Pancreas (tissue), 10 donors: ENCODE data around the gene DNAJC11. TPM values are rescaled to one million over a fixed set of nuclear protein-coding genes. Genes with fewer than 3 reads are reported as not detected.
A peak's percentile ranks its signal among the peaks of the same experiment; 100 is the strongest.

Source experiments
- ATAC-seq, 4 donors: fragments of 200-7000 bp; cut with Tn5 transposase; one replicate each; pipeline versions ENCODE4 v1.8.0 to v1.9.1; 2020; ENCODE audit warnings: mild to moderate bottlenecking in 4 of 4, moderate library complexity in 4 of 4
- DNase-seq, 6 donors: peaks; one replicate each; pipeline ENCODE4 v3.0.0-alpha.2; 2020
- FAIRE-seq: peaks from 2 replicates; lab custom pipeline; 2012; peaks lifted over from hg19 to GRCh38; lab: Jason Lieb, UNC
- H3K27ac ChIP-seq, 4 donors: fragments of 200-600 bp; sonication (generic); 1 replicate in 3 of 4; 2 replicates in 1 of 4; pipeline versions ENCODE4 v1.5.0 to v1.8.0; 2020
- H3K27me3 ChIP-seq, 4 donors: fragments of 200-600 bp; one replicate each; pipeline ENCODE4 v1.8.0; 2021
- H3K36me3 ChIP-seq, 3 donors: fragments of 200-600 bp; sonication (generic) in 1 of 3; one replicate each; pipeline versions ENCODE4 v1.5.0 to v1.8.0; 2020 to 2021
- H3K4me1 ChIP-seq, 3 donors: fragments of 200-600 bp; one replicate each; pipeline ENCODE4 v1.8.0; 2021
- H3K4me3 ChIP-seq, 4 donors: fragments of 200-600 bp; sonication (generic) in 2 of 4; one replicate each; pipeline versions ENCODE4 v1.5.0 to v1.8.0; 2020 to 2021
- H3K9me3 ChIP-seq, 4 donors: fragments of 200-600 bp; one replicate each; pipeline ENCODE4 v1.8.0; 2021
- WGBS, 2 donors: extraction: QIAGEN DNeasy Blood & Tissue Kit; methylation state at CpG; one replicate each; pipeline ENCODE4 v1.1.7; 2013; 5-methylcytosine and 5-hydroxymethylcytosine counted together
- intact Hi-C, 3 donors: fragments of 100-400 bp; cut with DNase I; formaldehyde crosslinking; loops; one replicate each; pipeline versions ENCODE4 v1.11.1 to v1.14.2; 2022
- polyA plus RNA-seq, 2 donors: library from polyadenylated mRNA; stranded (reverse); fragments of 200-250 nt; gene quantifications; one replicate each; pipeline ENCODE4 v1.2.3, GENCODE V29; 2013
- total RNA-seq, 6 donors: library from RNA; stranded (reverse); fragmentation: NEBNext Ultra II Directional in 4 of 6; extraction: Animal tissue kit (Norgen Biotek cat#: 25700) in 4 of 6; gene quantifications; one replicate each; pipeline versions ENCODE4 v1.2.1 to v1.2.4, GENCODE V29; 2021 to 2023
- TF ChIP-seq, protein P1 (sequence below), 4 donors: fragments of 200-600 bp; sonication (generic) in 3 of 4; IDR thresholded peaks; one replicate each; pipeline versions ENCODE4 v1.5.0 to v1.8.0; 2021; ENCODE audit warnings: antibody characterized with exemption in 4 of 4
- donor health status: healthy with polysubstance abuse.
- donor health status: DM: no; HTN: no; CAD: no; lungs with moderate emphysema.
- donor health status: DM: no; HTN: no; CAD: no.
- donor health status: control.
- donor health status: control.
- donor health status: Bipolar disorder and iron deficiency.
- donor health status: DM: yes; HTN: yes; CAD: no.
- donor health status: DM: no; HTN: no; CAD: no.
- donor health status: DM: no; HTN: no; CAD: no.
- donor health status: DM: yes; HTN: yes; CAD: no.

DNAJC11 gene
- total and polyA plus RNA-seq, 8 donors = 14.9 to 30.6 (median 20.2) TPM

DNA sequence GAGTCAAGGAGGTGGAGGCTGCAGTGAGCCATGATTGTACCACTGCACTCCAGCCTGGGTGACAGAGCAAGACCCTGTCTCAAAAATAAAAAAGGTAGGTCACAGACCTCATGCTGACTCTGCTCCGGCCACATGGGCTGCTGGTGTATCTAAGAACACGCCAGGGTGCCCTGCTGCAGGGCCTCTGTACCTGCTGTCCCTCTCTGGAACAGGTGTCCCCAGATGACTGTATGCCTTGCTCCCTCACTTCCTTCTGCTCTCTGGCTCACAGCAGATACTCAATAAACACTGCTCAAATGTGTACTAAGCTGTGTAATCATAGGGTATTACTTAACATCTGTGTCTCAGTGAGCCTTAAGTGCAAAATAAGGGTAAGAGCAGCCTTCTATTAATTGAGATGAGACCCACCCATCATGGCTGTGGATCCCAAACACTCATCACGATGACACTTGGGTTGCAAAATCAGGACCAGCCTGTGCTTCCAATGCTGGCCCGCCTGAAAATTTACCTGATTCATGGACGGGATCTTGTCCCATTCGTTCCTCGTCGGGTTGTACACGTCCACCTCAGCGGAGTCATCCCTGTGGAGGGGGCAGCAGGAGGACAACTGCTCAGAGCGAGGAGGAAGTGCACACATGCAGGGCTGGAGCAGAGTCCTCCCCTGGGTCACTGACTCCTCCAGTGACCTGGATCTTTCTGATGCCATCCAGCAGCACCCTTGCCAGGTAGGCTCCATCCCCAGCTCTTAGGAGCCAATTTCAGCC, 106.5 kb downstream of the DNAJC11 start:
- TF ChIP-seq, protein P1, sequence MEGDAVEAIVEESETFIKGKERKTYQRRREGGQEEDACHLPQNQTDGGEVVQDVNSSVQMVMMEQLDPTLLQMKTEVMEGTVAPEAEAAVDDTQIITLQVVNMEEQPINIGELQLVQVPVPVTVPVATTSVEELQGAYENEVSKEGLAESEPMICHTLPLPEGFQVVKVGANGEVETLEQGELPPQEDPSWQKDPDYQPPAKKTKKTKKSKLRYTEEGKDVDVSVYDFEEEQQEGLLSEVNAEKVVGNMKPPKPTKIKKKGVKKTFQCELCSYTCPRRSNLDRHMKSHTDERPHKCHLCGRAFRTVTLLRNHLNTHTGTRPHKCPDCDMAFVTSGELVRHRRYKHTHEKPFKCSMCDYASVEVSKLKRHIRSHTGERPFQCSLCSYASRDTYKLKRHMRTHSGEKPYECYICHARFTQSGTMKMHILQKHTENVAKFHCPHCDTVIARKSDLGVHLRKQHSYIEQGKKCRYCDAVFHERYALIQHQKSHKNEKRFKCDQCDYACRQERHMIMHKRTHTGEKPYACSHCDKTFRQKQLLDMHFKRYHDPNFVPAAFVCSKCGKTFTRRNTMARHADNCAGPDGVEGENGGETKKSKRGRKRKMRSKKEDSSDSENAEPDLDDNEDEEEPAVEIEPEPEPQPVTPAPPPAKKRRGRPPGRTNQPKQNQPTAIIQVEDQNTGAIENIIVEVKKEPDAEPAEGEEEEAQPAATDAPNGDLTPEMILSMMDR (IDR thresholded peaks at IDR 0.05) = no peak
- peaks cover 6 to 69% (median 48%) of the 10 kb centered on the region in 3 donors for H3K36me3 ChIP-seq
- intact Hi-C loops = loop anchor here in 1 of 3 donors (10.0 kb wide), 1 partner anchor 60 kb away; no protein-coding TSS in a partner anchor
- FAIRE-seq (no peak), ATAC-seq (peak in 2 of 4 donors; percentile 28 to 46), DNase-seq (no peak)
- H3K4me1 ChIP-seq = peaks cover 0 to 27% (median 8%) of the 10 kb centered on the region in 3 donors
- 87% methylated on average over 11 of the region's 11 CpGs for WGBS, 2 donors
- no peak overlapping the region for H3K27ac ChIP-seq
- no peak overlapping the region for H3K4me3 ChIP-seq
- H3K27me3 ChIP-seq = no peaks in the 10 kb centered on the region
- no peaks in the 10 kb centered on the region for H3K9me3 ChIP-seq

DNA sequence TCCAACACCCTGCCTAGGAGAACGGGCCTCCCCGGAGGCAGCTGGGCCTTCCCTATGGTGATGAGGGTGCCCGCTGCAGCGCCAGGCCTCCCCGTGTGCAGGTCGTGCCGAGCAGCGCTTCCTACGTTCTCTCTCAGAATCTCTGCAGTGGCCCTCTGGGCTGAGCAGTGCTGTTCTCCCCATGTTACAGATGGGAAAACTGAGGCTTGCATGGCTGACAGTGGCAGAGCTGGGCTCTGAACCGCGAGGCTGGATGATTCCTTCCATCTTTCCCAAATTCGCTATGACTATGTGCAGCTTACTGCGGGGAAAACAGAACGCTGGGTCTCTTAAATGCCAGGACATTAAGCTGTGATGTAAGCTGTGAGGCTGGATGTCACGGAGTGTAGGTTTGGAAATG, 107.8 kb downstream of the DNAJC11 start:
- Histone ChIP-seq H3K4me1 (peaks cover 0 to 14% (median 8%) of the 10 kb centered on the region in 3 donors), H3K9me3 (no peaks in the 10 kb centered on the region), H3K36me3 (peaks cover 6 to 77% (median 59%) of the 10 kb centered on the region in 3 donors), H3K4me3 (no peak overlapping the region), H3K27ac (no peak overlapping the region), H3K27me3 (no peaks in the 10 kb centered on the region)
- 94% methylated on average over 13 to 15 of the region's 15 CpGs for WGBS, 2 donors
- ATAC-seq = no peak
- no peak for DNase-seq
- TF ChIP-seq, protein P1 (IDR thresholded peaks at IDR 0.05) = no peak
- intact Hi-C loops = loop anchor here in 1 of 3 donors (10.0 kb wide), 1 partner anchor 59 kb away; no protein-coding TSS in a partner anchor
- FAIRE-seq = no peak

DNA sequence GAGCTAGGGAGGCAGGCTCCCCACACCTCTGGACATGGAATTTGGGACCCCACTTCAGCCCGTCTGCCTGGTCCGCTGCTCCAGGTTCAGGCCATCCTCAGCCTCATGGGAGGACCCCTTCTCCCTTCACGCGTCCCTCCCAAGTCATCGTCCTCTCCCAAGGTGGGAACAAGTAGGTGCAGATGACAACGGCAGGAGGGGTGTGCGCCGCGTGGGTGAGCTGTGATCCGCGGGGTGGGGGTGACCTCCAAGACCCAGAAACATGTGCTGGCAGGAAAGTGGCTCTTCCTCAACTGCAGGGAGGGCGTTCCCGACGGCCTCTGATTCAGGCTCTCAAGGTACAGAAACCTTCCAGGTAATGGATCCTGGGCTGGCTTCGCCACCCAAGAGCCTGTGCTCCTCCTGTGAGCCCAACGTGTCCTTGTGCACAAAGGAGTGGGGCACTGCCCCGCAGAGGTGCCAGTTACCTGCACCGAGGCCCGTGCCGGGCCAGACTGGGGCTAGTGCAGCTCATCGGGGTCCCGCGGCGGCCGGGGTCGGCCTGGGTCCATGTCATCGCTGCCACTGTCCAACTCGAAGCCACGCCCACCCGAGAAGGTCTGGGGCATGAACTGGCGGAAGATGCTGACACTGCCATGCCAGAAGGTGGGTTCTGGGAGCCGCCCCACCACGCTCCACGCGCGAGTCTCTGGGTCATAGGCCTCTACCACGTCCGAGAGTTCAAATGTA, 108.6 kb downstream of the DNAJC11 start:
- 89 to 90% methylated on average over 38 of the region's 38 CpGs for WGBS, 2 donors
- DNase-seq = no peak
- no peak overlapping the region for H3K4me3 ChIP-seq
- intact Hi-C loops = loop anchor here in 1 of 3 donors (10.0 kb wide), 1 partner anchor 58 kb away; no protein-coding TSS in a partner anchor
- no peaks in the 10 kb centered on the region for H3K27me3 ChIP-seq
- ATAC-seq = no peak
- no peak for FAIRE-seq
- no peak overlapping the region for H3K27ac ChIP-seq
- H3K9me3 ChIP-seq = no peaks in the 10 kb centered on the region
- peaks cover 0 to 9% (median 8%) of the 10 kb centered on the region in 3 donors for H3K4me1 ChIP-seq
- H3K36me3 ChIP-seq = peaks cover 6 to 73% (median 65%) of the 10 kb centered on the region in 3 donors
- TF ChIP-seq, protein P1 (IDR thresholded peaks at IDR 0.05) = no peak

DNA sequence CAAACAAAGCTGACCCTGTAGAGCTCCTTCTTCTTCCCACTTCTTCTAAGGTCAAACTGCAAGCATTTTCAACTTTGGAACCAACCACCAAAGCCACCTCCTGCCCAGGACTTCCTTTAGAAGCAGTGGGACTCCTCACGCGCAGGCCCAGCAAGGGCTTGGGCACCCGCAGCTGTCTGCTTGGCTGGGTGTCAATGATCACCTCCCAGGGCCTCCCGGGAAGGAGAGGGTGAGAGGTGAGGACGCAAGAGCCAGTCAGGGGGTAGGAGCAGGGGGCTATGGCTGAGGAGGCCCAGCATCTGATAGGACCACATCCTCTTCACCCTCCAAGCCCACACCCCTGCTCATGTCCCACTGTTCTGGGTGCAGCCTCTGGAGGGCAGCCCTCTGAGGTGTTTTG, 109.2 kb downstream of the DNAJC11 start:
- no peaks in the 10 kb centered on the region for H3K9me3 ChIP-seq
- H3K4me3 ChIP-seq = no peak overlapping the region
- no peaks in the 10 kb centered on the region for H3K27me3 ChIP-seq
- peaks cover 6 to 67% (median 60%) of the 10 kb centered on the region in 3 donors for H3K36me3 ChIP-seq
- WGBS, 2 donors = 23 to 42% methylated on average over 5 of the region's 5 CpGs
- DNase-seq = no peak
- no peak for ATAC-seq
- H3K27ac ChIP-seq = no peak overlapping the region
- intact Hi-C loops = loop anchor here in 1 of 3 donors (10.0 kb wide), 1 partner anchor 58 kb away; no protein-coding TSS in a partner anchor
- H3K4me1 ChIP-seq = peaks cover 3 to 8% (median 4%) of the 10 kb centered on the region in 3 donors
- TF ChIP-seq, protein P1 (IDR thresholded peaks at IDR 0.05) = no peak
- FAIRE-seq = no peak
